GM21723 (cell line): ENCODE measurements around the gene GFPT2.
"Not testable (repeated sequence)": the region's sequence is repeated elsewhere in the genome, so short reads cannot be mapped to it uniquely, and the experiment has no call there.

ENCODE experiments used
- ATAC-seq: cut with Tn5 transposase; IDR thresholded peaks from one replicate; pipeline ENCODE4 v1.9.1; 2021; ENCODE audit warnings: mild to moderate bottlenecking, moderate library complexity; ENCODE audit not compliant: unreplicated experiment

Gene GFPT2

DNA sequence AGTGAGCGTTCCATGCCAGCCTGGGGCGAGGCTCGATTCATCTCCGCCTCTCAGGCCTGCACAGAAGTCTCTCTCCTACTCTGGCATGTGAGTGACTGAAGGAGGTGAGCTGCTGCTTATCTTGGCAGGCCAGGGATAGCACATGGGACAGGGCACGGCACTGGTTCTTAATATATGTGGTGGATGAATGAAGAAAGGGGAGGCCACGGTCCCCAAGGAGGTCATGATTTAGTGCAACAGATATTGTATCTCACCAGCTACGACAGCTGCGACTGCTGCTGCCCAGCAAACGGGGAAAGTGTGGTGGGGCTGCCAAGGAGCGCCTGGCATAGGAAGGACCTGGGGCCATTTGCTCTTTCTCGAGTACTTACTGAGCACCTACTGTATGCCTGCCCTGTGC, 41.9 kb downstream of the GFPT2 start:
- no peak for ATAC-seq

DNA sequence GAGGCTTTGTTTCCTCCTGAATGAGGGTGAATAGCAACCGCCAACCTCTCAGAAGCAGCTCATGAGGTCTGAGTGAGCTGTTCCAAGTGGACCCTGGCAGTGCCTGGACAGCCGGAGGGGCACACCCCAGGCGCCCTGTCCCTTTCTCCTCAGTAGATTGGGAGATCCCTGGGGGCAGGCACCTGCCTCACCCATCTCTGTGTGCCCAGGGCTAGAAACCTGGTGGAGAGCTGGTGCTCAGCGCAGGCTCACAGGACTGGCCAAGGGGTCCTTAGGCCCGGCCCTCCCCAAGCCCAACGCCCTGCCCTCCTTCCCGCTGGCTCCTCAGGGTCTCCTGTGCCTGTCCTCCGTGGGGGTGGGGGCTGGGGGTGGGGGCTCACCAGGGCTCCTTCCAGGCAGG, 46.3 kb downstream of the GFPT2 start:
- no peak for ATAC-seq

DNA sequence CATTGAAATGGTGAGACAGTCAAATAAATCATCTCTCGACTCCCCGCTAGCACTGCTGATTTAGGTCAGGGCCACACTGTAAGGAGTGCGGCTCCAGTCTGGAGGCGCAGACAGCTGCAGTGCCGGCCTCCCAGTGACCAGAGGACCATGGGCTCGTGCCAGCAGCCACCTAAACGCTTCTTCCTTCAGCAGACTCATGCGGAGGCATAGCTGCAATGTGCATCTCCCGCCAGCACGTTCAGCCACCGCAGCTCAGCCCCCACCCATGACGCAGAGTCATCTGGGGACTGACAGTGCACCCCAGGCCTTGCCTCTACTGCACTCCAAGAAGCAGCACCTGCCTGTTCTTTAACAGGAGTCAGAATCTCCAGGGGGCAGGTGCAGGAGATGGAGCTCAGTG, 47.7 kb downstream of the GFPT2 start:
- no peak for ATAC-seq

DNA sequence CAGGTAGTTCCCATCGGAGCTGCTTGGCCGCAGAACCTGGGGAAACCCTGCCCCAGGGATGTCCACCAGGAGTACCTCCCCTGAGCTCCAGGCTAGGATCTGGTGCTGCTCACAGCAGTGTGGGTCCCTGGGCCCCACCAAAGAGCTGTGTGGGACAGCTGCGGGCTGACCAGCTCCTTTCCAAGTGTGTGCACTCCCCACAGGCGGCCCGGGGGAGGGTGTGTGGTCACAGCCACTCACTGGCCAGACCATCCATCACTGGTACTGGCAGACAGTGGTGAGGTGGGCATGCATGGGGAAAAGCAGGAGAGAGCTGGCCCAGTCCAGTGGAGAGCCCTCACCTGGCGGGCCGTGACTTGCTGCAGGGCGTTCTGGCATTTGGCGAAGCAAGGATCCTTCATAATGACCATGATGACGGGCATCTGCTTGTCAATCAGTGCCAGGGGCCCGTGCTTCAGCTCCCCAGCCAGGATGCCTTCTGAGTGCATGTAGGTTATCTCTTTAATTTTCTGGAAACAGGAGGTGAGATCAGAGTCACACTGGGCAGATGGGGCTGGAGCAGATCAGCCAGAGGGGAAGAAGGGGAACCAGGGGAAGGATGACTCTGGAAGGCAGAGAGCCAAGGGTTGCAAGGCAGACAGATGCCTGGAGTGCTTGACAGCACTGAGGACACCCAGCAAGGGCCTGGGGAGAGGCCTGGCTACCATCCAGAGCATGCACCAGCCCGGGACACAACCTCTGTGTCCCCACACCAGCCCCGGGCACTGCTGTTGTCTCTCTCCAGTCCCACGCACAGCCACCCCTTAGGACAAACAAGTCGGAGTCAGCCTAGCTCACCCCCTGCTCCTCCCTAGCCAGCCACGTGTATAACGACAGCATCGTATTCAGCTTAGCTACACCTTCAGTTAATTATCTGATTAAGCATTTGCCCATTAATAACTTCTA, 48.4 kb downstream of the GFPT2 start:
- ATAC-seq = no peak

DNA sequence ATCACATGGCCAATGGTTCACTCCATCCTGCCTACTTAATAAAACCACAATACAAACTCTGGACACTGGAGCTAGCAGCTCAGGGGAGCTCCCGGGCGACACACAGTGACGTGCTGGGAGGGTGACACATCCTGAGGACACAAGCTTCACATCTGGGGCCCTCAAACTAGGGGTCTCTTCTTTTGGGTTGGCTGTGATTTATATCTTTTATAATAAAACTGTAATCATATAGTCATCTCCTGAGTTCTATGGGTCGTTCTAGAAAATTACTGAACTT, 49.2 kb downstream of the GFPT2 start:
- ATAC-seq = no peak

DNA sequence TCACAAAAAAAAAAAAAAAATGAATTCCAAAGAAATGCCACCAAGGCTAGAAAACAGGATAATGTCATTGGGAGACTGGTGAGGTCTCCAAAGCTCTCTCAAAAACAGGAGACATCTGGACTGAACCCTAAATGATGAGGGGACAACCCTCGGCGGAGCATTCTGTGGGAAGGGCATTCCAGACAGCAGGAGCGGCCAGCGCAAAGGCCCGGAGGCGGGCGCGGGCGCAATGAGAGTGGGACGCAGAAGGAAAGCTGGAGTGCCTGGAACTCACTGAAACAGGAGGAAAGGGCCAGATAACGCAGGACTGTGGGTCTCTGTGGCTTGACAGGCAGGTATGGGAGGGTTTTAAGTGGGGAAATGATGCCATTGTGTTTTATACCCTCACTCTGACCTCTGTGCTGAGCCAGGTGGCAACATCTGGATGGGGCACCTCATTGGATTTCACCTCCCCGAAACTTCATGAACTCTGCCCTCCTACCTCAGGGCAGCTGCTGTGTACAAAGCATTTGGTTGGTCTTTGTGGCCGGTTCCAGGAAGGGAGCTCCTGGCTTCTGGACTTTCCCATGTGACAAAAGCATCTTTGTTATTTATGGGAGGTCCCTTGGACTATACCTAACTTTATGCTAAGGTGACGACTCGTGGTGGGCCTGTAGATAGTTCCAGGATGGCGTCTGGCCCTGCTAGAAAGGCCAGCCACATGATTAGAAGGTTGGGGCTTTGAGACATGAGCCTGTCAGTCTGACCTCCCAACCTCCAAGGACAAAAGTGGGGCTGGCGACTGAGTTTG, 49.7 kb downstream of the GFPT2 start:
- no peak for ATAC-seq

DNA sequence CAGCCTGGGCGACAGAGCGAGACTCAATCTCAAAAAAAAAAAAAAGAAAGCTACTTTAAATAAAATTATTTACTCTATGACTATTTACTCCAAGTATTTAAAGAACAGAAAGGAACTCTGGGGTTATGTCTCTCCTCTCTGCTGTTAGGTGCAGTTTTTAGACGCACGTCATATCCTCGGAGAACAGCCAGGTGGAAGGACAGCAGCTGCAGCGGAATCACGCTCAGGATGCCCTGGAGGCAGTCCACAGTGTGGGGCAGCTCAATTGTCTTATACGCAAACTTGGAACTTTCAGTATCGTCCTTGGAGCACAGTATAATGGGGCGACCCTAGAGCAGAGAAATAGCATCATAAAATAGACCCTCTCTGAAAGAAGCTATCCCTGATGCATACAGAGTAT, 50.9 kb downstream of the GFPT2 start:
- no peak for ATAC-seq

DNA sequence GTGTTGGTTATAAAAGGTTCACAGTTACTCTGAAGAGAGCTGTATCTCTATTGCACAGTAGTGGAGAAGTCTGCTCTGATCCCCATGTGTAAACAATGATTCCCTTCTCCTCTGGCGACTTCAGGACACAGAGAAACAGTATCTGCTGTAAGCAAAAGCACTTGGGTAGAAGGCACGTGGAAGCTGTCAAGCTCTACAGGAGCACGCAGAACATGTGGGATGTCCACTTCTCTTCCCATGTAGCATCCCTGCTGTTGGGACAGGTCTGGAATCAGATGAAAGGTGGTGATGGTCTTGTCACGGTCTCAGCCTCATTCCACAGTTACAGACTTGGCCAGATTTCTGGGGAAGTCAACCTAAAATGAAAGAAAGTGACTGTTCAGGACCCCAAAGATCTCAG, 51.9 kb downstream of the GFPT2 start:
- ATAC-seq = no peak

DNA sequence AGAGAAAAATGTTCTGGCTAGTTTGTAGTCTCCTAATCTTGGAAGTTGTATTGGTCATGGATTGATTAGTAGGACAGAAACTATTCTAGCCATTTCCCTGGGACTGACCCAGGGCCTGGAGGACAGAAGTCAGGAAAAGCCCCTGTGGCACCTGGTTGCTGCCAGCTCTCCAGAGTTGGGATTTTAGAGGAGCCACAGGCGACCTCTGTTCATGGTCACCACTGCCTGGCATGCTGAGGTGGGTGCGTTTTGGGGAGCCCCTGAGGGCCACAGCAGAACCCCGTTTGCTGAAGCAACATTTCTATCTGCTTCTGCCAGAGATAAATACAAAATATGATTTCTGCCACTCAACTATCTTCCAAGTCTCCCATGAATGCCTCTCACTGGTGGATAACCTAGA, 53.6 kb downstream of the GFPT2 start:
- ATAC-seq = no peak

DNA sequence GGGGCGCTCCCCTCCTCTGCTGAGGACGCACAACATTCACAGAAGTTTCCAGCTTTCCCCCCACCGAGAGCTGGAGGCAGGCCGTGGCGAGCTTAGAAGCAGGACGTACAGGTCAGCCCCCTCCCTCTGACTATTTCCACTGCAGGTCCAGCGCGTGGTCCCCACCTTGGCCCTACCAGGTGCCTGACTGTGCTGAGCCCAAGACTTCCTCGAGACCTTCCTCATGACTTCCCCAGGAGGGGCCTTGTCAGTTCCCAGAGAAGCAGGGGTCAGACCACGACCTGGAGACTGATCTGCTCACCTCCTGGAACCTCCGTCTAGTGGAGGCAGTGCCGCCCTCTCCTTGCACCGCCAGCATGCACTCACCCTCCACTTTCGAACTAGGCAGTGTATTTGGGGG, 54.1 kb downstream of the GFPT2 start:
- not testable (repeated sequence) for ATAC-seq

DNA sequence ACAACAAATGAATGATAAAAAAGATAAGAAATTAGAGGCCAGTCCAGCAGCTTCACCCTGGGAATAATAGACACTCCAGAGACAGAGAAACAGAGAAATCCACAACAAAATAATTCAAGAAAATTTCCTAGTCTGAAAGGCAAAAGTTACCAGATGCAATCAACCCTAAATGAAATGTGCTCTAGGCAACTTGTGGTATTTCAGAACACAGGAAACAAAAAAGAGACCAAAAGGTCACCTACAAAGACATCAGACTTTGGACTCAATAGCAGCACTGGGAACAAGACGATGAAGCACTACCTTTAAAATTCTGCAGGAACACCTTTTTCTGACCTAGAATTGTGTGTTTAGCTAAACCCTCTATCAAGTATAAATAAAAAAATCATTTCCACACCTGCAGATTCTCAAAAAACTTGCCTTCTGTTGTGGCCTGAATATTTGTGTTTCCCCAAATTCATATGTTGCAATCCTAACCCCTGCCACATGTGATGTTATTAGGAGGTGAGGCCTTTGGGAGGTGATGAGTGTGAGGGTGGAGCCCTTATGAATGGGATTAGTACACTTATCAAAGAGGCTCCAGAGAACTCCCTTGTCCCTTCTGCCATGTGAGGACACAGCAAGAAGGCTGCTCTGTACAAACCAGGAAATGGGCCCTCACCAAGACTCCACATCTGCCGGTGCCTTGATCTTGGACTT, 55.4 kb downstream of the GFPT2 start:
- ATAC-seq = no peak

DNA sequence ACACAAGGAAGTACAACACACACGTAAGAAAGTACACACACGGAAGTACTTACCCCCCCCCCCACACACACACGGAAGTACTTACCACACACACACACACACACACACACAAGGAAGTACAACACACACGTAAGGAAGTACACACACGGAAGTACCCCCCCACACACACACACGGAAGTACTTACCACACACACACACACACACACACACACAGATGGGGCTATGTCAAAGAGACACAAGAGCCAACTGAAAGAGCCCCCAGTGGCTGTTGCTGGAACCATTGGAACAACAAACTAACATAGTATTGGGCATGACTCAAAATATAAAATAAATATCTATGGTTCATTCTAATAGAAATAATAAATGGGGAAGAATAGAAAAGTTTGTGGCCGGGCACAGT, 56.4 kb downstream of the GFPT2 start:
- no peak for ATAC-seq

DNA sequence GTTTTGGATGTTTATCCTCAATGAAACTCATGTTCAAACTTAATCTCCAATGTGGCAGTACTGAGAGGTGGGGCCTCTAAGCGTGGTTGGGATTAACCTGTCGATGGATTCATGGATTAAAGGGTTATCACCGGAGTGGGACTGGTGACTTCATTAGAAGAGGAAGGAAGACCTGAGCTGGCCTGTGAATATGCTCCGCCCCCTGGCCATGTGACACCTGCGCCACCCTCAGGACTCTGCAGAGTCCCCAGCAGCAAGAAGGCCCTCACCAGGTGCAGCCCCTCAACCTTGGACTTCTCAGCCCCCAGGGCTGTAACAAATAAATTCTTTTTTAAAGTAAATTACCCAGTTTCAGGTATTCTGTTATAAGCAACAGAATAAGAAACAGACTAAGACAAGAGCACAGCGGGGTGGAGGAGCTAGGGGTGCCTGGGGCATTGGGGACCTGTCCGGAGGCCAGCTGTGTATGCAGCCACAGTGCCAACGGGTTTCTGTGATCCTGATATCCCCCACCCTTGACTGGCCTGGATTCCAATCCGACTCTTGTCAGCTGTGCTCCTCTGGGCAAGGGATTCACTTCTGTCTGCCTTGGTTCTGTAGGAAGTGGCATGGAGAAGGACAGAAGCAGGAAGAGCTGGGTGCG, 58.1 kb downstream of the GFPT2 start:
- no peak for ATAC-seq

DNA sequence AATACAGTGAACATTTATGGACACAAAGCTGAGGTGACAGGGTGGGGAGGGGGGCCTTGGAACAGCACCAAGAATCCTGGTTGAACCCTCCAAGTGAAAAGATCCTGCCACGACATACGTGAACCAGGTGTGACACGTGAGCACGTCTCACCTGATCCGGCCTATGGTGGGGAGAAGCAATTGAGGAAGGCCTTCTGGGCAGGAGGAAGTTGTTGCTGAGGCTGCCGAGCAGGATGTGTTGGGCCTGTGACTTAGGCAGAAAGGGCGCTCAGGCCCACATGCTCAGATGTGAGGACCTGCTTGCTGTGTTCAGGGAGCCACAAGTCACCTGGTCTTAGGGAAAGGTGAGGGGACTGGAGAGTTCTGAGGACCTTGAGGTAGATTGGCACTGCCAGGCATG, 58.7 kb downstream of the GFPT2 start:
- no peak for ATAC-seq

DNA sequence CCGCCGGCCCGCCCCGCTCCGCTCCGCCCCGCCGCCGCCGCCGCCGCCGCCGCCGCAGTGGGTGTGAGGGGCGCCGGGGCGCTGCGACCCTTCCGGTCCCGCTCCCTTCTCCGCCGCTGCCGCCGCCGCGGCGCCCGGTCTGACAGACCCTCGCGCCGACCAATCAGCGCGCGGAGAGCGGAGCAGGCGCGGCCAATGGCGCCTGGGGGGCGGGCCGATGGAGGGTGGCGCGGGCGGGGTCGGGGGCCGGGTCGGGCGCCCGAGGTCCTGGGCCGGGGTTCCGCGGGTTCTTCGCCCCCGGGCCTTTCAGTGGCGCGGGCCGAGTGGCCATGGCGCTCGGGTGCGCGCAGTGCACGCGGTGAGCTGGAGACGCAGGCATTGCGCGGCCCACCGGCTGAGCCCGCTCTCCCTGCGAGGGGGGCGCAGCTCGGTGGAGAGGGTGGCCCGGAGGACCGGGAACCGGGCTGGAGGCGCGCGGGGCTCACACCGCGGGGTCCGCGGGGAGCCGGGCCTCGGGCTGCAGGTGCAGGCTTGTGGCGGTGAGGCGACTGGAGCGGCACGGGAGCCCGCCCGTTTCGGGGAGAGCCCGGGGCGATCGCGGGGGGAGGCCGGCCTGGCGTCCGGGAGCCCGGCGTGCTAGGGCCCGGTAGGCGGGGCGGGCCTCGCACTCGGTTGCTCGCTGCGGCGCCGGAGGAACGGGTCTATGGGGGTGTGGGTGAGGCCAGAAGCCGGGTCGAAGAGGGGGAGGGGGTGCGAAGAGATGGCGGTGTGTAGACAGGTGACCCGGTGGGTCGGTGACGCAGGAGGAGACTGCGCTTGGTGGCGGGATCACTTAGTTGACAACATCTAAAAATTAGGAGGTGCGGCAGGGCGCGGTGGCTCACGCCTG, 60.9 kb downstream of the GFPT2 start, which contains the start of gene MAPK9:
Gene MAPK9, minus strand, starts transcription at position 141 of the 889 bp plus-strand sequence. CDS start 11,522 bp downstream, outside the sequence.
- peak; percentile 87 for ATAC-seq

DNA sequence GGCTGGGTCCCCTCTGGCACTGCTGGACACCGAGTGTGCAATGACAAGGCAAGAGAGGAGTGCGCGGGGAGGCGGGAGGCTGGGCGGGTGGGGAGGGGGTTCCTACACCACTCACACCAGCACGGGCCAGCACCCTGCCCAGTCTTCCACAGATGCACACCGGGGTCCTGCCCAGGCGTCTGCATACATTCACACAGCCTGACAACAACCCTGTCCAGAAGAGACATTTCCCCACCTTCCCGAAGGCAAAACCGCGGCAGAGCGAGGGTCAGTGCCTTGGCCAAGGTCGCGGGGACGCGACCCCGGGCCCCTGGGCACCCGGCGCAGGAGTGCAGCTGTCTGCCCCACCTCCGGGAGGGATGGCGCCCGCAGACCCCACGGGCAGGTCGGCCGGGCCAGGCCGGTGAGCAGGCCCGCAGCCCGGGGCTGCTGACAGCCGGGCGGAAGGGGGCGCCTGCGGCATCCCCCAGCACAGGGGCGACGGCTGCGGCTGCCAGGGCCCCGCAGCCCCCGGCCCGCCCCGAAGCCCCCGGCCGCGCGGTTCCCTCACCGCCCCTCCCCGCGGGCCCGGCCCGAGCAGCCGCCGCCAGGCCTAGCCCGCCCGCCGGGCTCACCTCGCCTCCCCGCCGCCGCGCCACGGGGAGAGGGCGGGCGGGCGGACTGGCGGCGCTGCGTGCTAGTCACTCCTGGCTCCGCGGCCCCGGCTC, 61.7 kb downstream of the GFPT2 start:
- ATAC-seq = peak; percentile 35

DNA sequence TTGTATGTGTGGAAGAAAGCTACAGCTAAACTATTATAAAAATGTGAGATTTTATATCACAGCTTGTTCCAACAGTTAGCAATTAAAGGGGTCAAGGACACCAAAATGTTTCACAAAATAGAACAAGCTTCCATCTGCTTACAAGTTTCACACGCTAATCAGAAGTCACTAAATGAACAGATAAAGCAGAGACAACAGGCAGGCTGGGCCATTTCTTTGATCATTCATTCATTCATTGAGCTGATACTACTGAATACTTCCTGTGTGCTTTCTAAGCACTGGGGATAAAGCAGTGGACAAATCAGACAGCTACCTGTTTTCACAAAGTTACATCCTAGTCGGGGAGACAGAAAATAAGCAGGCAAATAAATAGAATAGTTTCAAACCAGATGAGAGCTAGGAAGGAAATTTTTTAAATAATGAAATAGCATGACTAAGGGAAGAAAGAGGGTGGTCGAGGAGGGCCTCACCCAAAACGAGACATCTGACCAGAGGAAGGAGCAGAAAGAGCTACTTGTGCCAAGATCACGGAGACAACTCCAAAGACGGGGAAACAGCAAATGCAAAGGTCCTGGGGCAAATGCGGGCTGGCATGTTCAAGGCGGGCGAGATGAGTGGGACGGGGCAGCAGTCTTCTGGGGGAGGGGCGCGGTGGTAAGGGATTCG, 62.4 kb downstream of the GFPT2 start:
- ATAC-seq = no peak

DNA sequence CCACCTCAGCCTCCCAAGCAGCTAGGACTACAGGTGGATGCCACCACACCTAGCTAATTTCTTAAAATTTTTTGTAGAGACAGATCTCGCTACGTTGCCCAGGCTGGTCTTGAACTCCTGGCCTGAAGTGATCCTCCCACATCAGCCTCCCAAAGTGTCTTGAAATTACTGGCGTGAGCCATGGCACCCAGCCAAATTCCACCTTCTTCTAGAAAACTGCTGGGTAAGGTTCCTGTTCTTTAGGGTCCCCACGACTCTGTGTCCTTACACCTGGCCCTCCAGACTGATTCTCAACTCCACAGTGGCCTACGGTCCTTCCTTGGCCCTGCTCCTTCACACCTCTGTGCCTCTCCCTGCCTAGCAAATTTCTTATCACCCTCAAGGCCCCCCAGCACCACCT, 63.2 kb downstream of the GFPT2 start:
- ATAC-seq = no peak

DNA sequence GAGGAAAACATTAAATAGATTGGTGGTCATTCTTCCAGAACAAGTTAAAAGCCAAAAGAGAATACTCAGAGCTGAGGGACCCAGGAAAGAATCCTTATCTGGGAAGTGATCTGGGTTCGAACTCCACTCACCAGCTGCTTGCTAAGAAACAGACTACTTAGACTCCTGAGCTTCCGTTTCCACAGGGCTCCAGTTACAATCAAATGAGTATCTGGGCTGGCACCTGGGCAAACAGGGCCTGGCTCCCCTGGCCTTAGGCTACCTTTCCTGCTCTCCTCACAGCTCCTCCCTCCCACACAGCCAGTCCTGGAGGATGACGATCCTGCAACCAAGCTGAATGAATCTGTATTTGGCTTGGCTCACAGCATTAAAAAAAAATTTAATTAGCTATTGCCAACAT, 63.7 kb downstream of the GFPT2 start:
- no peak for ATAC-seq
